K562 (cell line): ENCODE data around the gene CMSS1. TPM values are rescaled to one million over a fixed set of nuclear protein-coding genes. Genes with fewer than 3 reads are reported as not detected.

Source experiments
- ATAC-seq: fragments of 200-7000 bp; cut with Tn5 transposase; 3 replicates; pipeline ENCODE4 v1.9.1; 2020; ENCODE audit warnings: moderate library complexity
- BruUV-seq: library from RNA; stranded (reverse); fragments of 400-500 nt; replicated peaks from 2 replicates; lab custom pipeline; 2021; lab: Mats Ljungman, UMichigan
- CTCF ChIA-PET: fragments of 300-600 bp; formaldehyde crosslinking; extraction: SDS; loops from one replicate; lab custom pipeline; 2021; ENCODE audit warnings: low intra/inter-chr PET ratio; lab: Yijun Ruan, JAX
- POLR2A ChIA-PET: fragments of 300-600, 350-650 bp; sonication (Branson Sonifier 250); formaldehyde crosslinking; extraction: SDS; loops from one replicate; lab custom pipeline; 2021; ENCODE audit warnings: antibody characterized with exemption, inconsistent platforms; lab: Yijun Ruan, JAX
- DNase-seq, 4 experiments: peaks; one replicate each; pipeline versions ENCODE4 v3.0.0 to v3.0.0-alpha.2; 2011 to 2018; ENCODE audit warnings: low spot score in 3 of 4, mixed read lengths in 3 of 4; ENCODE audit errors: extremely low read depth in 1 of 4
- FAIRE-seq: peaks from 2 replicates; lab custom pipeline; 2011; peaks lifted over from hg19 to GRCh38; lab: Jason Lieb, UNC
- H2AFZ ChIP-seq: 2 replicates; pipeline ENCODE4 v1.6.0; 2011; ENCODE audit warnings: low read depth, low read length, control low read depth, inconsistent platforms
- H3K27ac ChIP-seq: fragments of 200-600 bp; 3 replicates; pipeline ENCODE4 v1.8.0; 2011; ENCODE audit warnings: low read depth, mild to moderate bottlenecking, control low read depth, inconsistent platforms, low read length, moderate library complexity, mixed read lengths; ENCODE audit errors: extremely low read depth
- H3K27me3 ChIP-seq, 2 experiments: fragments of 300-600 bp in 1 of 2; 2 replicates in 1 of 2; 3 replicates in 1 of 2; pipeline versions ENCODE4 v1.6.0 to v1.8.0; 2011; ENCODE audit warnings: inconsistent platforms in 2 of 2, low read length in 2 of 2, mild to moderate bottlenecking in 1 of 2, mixed read lengths in 1 of 2, moderate library complexity in 1 of 2; ENCODE audit not compliant: control insufficient read depth in 2 of 2, insufficient read depth in 2 of 2
- H3K36me3 ChIP-seq: fragments of 300-600 bp; 3 replicates; pipeline ENCODE4 v1.8.0; 2011; ENCODE audit warnings: mild to moderate bottlenecking, low read length, inconsistent platforms; ENCODE audit not compliant: control insufficient read depth, insufficient read depth
- H3K4me1 ChIP-seq, 2 experiments: fragments of 200-600 bp in 1 of 2; replicated peaks in 1 of 2; 2 replicates in 1 of 2; 3 replicates in 1 of 2; pipeline versions ENCODE4 v1.5.1 to v1.8.0; 2011; ENCODE audit warnings: inconsistent platforms in 2 of 2, low read length in 2 of 2, mild to moderate bottlenecking in 1 of 2, mixed read lengths in 1 of 2, moderate library complexity in 1 of 2; ENCODE audit not compliant: control insufficient read depth in 2 of 2, insufficient read depth in 2 of 2
- H3K4me2 ChIP-seq: 2 replicates; pipeline ENCODE4 v1.6.1; 2011; ENCODE audit warnings: low read length, control low read depth, inconsistent platforms, mixed read lengths; ENCODE audit not compliant: insufficient read depth
- H3K4me3 ChIP-seq: fragments of 200-600 bp; sonication (generic), shearing (Covaris generic); 2 replicates; pipeline ENCODE4 v1.5.1; 2016; ENCODE audit warnings: control low read depth, inconsistent platforms
- H3K79me2 ChIP-seq: fragments of 200-600 bp; 3 replicates; pipeline ENCODE4 v1.8.0; 2011; ENCODE audit warnings: low read length, inconsistent platforms; ENCODE audit not compliant: control insufficient read depth, insufficient read depth
- H3K9ac ChIP-seq, 2 experiments: 2 replicates each; pipeline versions ENCODE4 v1.6.0 to v1.6.1; 2011; ENCODE audit warnings: low read depth in 2 of 2, low read length in 2 of 2, control low read depth in 1 of 2, inconsistent platforms in 1 of 2, mild to moderate bottlenecking in 1 of 2, mixed read lengths in 1 of 2; ENCODE audit not compliant: insufficient read depth in 1 of 2
- H3K9me1 ChIP-seq: one replicate; pipeline ENCODE4 v1.6.0; 2011; ENCODE audit warnings: inconsistent platforms, mild to moderate bottlenecking, low read length, moderate library complexity; ENCODE audit not compliant: control insufficient read depth, insufficient read depth
- H3K9me3 ChIP-seq: replicated peaks from 2 replicates; pipeline ENCODE4 v1.5.1; 2011; ENCODE audit warnings: low read depth, low read length, inconsistent platforms; ENCODE audit not compliant: control insufficient read depth, insufficient read depth
- H4K20me1 ChIP-seq: replicated peaks from 2 replicates; pipeline ENCODE4 v1.6.1; 2011; ENCODE audit warnings: low read length, inconsistent platforms, mixed read lengths; ENCODE audit not compliant: control insufficient read depth, insufficient read depth
- ETV5 ChIP-seq: sonication (generic); formaldehyde crosslinking; IDR thresholded peaks from 2 replicates; pipeline ENCODE4 v1.4.0; 2020; ENCODE audit warnings: low read depth, mild to moderate bottlenecking, missing genetic modification reagents
- KLF10 ChIP-seq: fragments of 250-450 bp; sonication (Bioruptor Pico); IDR thresholded peaks from 2 replicates; pipeline ENCODE4 v1.6.1; 2021; ENCODE audit warnings: matching md5 sums
- ZNF12 ChIP-seq: sonication (generic); formaldehyde crosslinking; IDR thresholded peaks from 2 replicates; pipeline ENCODE4 v1.4.0; 2020; ENCODE audit warnings: mild to moderate bottlenecking, missing genetic modification reagents
- ZNF311 ChIP-seq: fragments of 250-450 bp; sonication (Bioruptor Pico); IDR thresholded peaks from 2 replicates; pipeline ENCODE4 v1.4.0; 2020; ENCODE audit warnings: mild to moderate bottlenecking, moderate library complexity
- WGBS: fragments of 100-300 bp; shearing (Covaris generic); methylation state at CpG from one replicate; pipeline ENCODE4 v1.1.6; 2016; ENCODE audit warnings: low coverage, mixed read lengths; ENCODE audit not compliant: insufficient coverage; ENCODE audit errors: missing lambda C conversion rate; 5-methylcytosine and 5-hydroxymethylcytosine counted together
- in situ Hi-C: fragments of 300-500 bp; cut with MboI; formaldehyde crosslinking; loops from 4 replicates; pipeline ENCODE4 v1.15.0; 2018; ENCODE audit warnings: inconsistent platforms, mixed read lengths
- intact Hi-C: fragments of 100-400 bp; cut with micrococcal nuclease; formaldehyde crosslinking; loops from 2 replicates; pipeline ENCODE4 v1.14.2; 2022
- polyA plus RNA-seq, 8 experiments: library from polyadenylated mRNA; depleted of rRNA in 4 of 8; stranded (reverse) in 5 of 8; unstranded in 3 of 8; fragments of >200 nt; fragmentation: Nextera tagmentation in 2 of 8; fragmentation: Illumina TruSeq in 1 of 8; extraction: Ambion mirVana in 2 of 8; extraction: Trizol in 1 of 8; gene quantifications; 2 replicates each; pipeline versions ENCODE4 v1.2.1 to v1.2.3, GENCODE V29; 2011 to 2014; ENCODE audit warnings: inconsistent platforms in 1 of 8, missing spikeins in 1 of 8
- total RNA-seq, 7 experiments: library from RNA; depleted of rRNA in 6 of 7; stranded (reverse); fragments of >200 nt in 6 of 7; fragmentation: Illumina TruSeq in 2 of 7; extraction: Trizol in 2 of 7; gene quantifications; 2 replicates each; pipeline versions ENCODE4 v1.2.1 to v1.2.3, GENCODE V29; 2011 to 2021; ENCODE audit warnings: low replicate concordance in 1 of 7
- TF ChIP-seq, protein P1 (sequence below): fragments of 450-650 bp; IDR thresholded peaks from 2 replicates; pipeline ENCODE4 v1.6.1; 2016; ENCODE audit warnings: mild to moderate bottlenecking, moderate library complexity

The CMSS1 gene
- total and polyA plus RNA-seq, 9 of the 15 experiments (the other 6 are each of a cell fraction or from before 2014, with no cell fraction given) = 46.9 to 109 (median 72.3) TPM

- FAIRE-seq = no peak
- ChIA-PET CTCF (no interaction called here), POLR2A (no interaction called here)
- Histone ChIP-seq H3K9me1 (no peaks in the 10 kb centered on the region), H3K9me3 (no peaks in the 10 kb centered on the region), H3K9ac (no peak overlapping the region), H4K20me1 (no peaks in the 10 kb centered on the region), H3K79me2 (no peaks in the 10 kb centered on the region), H3K27ac (no peak overlapping the region), H3K4me3 (no peak overlapping the region), H3K4me1 (no peaks in the 10 kb centered on the region), H3K4me2 (no peak overlapping the region), H3K36me3 (no peaks in the 10 kb centered on the region), H3K27me3 (no peaks in the 10 kb centered on the region), H2AFZ (no peak overlapping the region)
- intact Hi-C loops (no loop called here), in situ Hi-C loops (no loop called here)
- no peak for ATAC-seq
- TF ChIP-seq ZNF12 (CRISPR knock-in tag) = no peak
- TF ChIP-seq, protein P1, sequence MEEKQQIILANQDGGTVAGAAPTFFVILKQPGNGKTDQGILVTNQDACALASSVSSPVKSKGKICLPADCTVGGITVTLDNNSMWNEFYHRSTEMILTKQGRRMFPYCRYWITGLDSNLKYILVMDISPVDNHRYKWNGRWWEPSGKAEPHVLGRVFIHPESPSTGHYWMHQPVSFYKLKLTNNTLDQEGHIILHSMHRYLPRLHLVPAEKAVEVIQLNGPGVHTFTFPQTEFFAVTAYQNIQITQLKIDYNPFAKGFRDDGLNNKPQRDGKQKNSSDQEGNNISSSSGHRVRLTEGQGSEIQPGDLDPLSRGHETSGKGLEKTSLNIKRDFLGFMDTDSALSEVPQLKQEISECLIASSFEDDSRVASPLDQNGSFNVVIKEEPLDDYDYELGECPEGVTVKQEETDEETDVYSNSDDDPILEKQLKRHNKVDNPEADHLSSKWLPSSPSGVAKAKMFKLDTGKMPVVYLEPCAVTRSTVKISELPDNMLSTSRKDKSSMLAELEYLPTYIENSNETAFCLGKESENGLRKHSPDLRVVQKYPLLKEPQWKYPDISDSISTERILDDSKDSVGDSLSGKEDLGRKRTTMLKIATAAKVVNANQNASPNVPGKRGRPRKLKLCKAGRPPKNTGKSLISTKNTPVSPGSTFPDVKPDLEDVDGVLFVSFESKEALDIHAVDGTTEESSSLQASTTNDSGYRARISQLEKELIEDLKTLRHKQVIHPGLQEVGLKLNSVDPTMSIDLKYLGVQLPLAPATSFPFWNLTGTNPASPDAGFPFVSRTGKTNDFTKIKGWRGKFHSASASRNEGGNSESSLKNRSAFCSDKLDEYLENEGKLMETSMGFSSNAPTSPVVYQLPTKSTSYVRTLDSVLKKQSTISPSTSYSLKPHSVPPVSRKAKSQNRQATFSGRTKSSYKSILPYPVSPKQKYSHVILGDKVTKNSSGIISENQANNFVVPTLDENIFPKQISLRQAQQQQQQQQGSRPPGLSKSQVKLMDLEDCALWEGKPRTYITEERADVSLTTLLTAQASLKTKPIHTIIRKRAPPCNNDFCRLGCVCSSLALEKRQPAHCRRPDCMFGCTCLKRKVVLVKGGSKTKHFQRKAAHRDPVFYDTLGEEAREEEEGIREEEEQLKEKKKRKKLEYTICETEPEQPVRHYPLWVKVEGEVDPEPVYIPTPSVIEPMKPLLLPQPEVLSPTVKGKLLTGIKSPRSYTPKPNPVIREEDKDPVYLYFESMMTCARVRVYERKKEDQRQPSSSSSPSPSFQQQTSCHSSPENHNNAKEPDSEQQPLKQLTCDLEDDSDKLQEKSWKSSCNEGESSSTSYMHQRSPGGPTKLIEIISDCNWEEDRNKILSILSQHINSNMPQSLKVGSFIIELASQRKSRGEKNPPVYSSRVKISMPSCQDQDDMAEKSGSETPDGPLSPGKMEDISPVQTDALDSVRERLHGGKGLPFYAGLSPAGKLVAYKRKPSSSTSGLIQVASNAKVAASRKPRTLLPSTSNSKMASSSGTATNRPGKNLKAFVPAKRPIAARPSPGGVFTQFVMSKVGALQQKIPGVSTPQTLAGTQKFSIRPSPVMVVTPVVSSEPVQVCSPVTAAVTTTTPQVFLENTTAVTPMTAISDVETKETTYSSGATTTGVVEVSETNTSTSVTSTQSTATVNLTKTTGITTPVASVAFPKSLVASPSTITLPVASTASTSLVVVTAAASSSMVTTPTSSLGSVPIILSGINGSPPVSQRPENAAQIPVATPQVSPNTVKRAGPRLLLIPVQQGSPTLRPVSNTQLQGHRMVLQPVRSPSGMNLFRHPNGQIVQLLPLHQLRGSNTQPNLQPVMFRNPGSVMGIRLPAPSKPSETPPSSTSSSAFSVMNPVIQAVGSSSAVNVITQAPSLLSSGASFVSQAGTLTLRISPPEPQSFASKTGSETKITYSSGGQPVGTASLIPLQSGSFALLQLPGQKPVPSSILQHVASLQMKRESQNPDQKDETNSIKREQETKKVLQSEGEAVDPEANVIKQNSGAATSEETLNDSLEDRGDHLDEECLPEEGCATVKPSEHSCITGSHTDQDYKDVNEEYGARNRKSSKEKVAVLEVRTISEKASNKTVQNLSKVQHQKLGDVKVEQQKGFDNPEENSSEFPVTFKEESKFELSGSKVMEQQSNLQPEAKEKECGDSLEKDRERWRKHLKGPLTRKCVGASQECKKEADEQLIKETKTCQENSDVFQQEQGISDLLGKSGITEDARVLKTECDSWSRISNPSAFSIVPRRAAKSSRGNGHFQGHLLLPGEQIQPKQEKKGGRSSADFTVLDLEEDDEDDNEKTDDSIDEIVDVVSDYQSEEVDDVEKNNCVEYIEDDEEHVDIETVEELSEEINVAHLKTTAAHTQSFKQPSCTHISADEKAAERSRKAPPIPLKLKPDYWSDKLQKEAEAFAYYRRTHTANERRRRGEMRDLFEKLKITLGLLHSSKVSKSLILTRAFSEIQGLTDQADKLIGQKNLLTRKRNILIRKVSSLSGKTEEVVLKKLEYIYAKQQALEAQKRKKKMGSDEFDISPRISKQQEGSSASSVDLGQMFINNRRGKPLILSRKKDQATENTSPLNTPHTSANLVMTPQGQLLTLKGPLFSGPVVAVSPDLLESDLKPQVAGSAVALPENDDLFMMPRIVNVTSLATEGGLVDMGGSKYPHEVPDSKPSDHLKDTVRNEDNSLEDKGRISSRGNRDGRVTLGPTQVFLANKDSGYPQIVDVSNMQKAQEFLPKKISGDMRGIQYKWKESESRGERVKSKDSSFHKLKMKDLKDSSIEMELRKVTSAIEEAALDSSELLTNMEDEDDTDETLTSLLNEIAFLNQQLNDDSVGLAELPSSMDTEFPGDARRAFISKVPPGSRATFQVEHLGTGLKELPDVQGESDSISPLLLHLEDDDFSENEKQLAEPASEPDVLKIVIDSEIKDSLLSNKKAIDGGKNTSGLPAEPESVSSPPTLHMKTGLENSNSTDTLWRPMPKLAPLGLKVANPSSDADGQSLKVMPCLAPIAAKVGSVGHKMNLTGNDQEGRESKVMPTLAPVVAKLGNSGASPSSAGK = no peak
- TF ChIP-seq ZNF311 (CRISPR knock-in tag) = no peak
- TF ChIP-seq KLF10 (CRISPR knock-in tag) = no peak
- no peak for TF ChIP-seq ETV5 (CRISPR knock-in tag)
- no peak for DNase-seq
- no TSS peak for BruUV-seq
- no CpG with 5 or more reads among the region's 1 CpG for WGBS
Measured at GRCh38 chr3:100136921-100137320, 319.3 kb downstream of the CMSS1 start.
